ENCODE results near the gene SPINK9. TPM values are rescaled to one million over a fixed set of nuclear protein-coding genes. Genes with fewer than 3 reads are reported as not detected.

SPINK9 gene
- total RNA-seq, 2 experiments from 2014 or later: not detected

DNA sequence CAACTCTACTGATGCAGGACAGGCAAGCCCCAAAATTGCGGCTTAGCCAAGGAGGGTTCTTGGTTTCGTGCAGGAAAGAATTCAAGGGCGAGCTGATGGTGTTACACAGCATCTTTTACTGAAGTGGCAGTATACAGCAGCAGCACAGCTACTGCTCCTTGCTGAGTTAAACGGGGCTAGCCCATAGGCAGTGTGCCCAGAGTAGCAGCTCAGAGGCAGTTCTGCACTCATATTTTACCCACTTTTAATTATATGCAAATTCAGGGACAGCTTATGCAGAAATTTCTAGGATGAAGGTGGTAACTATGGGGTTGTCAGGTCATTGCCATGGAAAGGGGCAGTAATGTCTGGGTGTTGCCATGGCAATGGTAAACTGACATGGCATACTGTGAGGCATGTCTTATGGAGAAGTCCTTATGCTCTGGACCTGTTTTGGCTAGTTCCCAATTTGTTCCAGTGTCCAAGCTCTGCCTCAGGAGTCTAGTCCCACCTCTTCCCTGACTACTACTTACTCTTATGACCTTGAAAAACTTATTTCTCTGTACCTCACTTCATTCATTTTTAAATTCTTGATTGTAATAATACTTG lies 2.0 kb upstream of the SPINK9 start:
- no peak overlapping the region for H3K27ac Mint-ChIP-seq
- no peak for TF ChIP-seq CTCF (IDR thresholded peaks at IDR 0.05)
- DNase-seq: no peak
- ChIA-PET CTCF (no interaction called here), POLR2A (no interaction called here)
- H3K4me1 Mint-ChIP-seq (ENCODE audit: low read depth): no peaks in the 10 kb centered on the region
- peaks cover 4% of the 10 kb centered on the region for H3K9me3 Mint-ChIP-seq
- no peaks in the 10 kb centered on the region for H3K27me3 Mint-ChIP-seq
- intact Hi-C loops (cut with micrococcal nuclease): no loop called here
- no peak overlapping the region for H3K4me3 Mint-ChIP-seq
- no peak for ATAC-seq
- H3K36me3 Mint-ChIP-seq (ENCODE audit: low read depth): peaks cover 5% of the 10 kb centered on the region

- POLR2A ChIA-PET: no interaction called here
- H3K4me3 Mint-ChIP-seq: no peak overlapping the region
- no peaks in the 10 kb centered on the region for H3K36me3 Mint-ChIP-seq (ENCODE audit: low read depth)
- DNase-seq (no peak), ATAC-seq (no peak)
- H3K4me1 Mint-ChIP-seq (ENCODE audit: low read depth): no peaks in the 10 kb centered on the region
- no peak for TF ChIP-seq CTCF (IDR thresholded peaks at IDR 0.05)
- CTCF ChIA-PET: interaction anchor here (0.8 to 2.4 kb wide), 2 partner anchors 10 to 38 kb away, joined by 4 to 7 read pairs; no protein-coding TSS in a partner anchor
- H3K27ac Mint-ChIP-seq: no peak overlapping the region
- no peaks in the 10 kb centered on the region for H3K27me3 Mint-ChIP-seq
- H3K9me3 Mint-ChIP-seq: no peaks in the 10 kb centered on the region
- intact Hi-C loops (cut with micrococcal nuclease): no loop called here
These were observed 1.5 kb downstream of the SPINK9 start for GRCh38 chr5:148336704-148337435.

DNA sequence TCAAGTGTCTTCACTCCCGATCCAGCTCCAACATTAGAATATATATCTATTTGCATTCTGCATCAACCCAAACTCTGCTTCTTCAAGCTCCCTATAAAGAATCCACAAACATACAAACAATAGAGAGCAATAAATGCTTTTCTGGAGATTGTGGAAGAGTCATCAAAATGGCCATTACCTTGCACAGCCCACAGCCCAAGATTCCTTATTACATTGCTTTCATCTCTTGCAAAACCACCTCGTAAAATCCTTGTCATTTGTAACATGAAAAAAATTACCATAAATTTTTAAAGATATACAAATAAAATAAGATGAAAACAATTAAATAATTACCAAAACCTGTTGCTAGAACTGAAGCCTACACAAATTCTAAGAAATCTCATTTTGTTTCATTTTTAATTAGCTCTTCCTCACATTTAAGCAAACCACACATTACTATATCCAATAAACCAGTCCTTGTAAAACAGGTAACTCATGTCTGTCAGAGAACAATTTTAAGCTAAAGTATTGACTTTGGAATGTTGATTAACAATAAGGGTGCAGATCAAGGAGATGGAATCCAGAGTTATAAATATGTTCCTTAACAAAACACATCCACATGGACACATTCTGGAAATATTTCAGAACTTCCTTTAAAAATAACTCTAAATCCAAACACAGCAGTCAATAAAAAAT lies 7.1 kb downstream of the SPINK9 start:
- CTCF ChIA-PET: no interaction called here
- intact Hi-C loops (cut with micrococcal nuclease): no loop called here
- POLR2A ChIA-PET: no interaction called here
- H3K4me1 Mint-ChIP-seq (ENCODE audit: low read depth): no peaks in the 10 kb centered on the region
- no peak overlapping the region for H3K4me3 Mint-ChIP-seq
- DNase-seq: no peak
- H3K36me3 Mint-ChIP-seq (ENCODE audit: low read depth): no peaks in the 10 kb centered on the region
- H3K27me3 Mint-ChIP-seq: no peaks in the 10 kb centered on the region
- H3K9me3 Mint-ChIP-seq: no peaks in the 10 kb centered on the region
- no peak overlapping the region for H3K27ac Mint-ChIP-seq
- no peak for TF ChIP-seq CTCF (IDR thresholded peaks at IDR 0.05)
- no peak for ATAC-seq

- Mint-ChIP-seq H3K27ac (no peak overlapping the region), H3K36me3 (ENCODE audit: low read depth) (no peaks in the 10 kb centered on the region), H3K4me1 (ENCODE audit: low read depth) (no peaks in the 10 kb centered on the region), H3K27me3 (no peaks in the 10 kb centered on the region), H3K9me3 (no peaks in the 10 kb centered on the region), H3K4me3 (no peak overlapping the region)
- no peak for TF ChIP-seq CTCF (IDR thresholded peaks at IDR 0.05)
- POLR2A ChIA-PET: no interaction called here
- no peak for DNase-seq
- intact Hi-C loops (cut with micrococcal nuclease): no loop called here
- CTCF ChIA-PET: no interaction called here
- ATAC-seq: no peak
These were observed 7.7 kb downstream of the SPINK9 start for GRCh38 chr5:148343046-148343407.
